Measurements from ENCODE around the gene SLC25A20. TPM values are rescaled to one million over a fixed set of nuclear protein-coding genes. Genes with fewer than 3 reads are reported as not detected.

Gene SLC25A20
- total and polyA plus RNA-seq, 8 donors: 8.3 to 15.7 (median 10.0) TPM

GRCh38 chr3:48938156-48938555 is 39.5 kb upstream of the SLC25A20 start:
- TF ChIP-seq CTCF (IDR thresholded peaks at IDR 0.05): no peak
- H3K27me3 ChIP-seq: no peaks in the 10 kb centered on the region
- no peak overlapping the region for H3K4me3 ChIP-seq
- no peak overlapping the region for H3K27ac ChIP-seq
- DNase-seq: no peak
- no peak for FAIRE-seq
- no peaks in the 10 kb centered on the region for H3K9me3 ChIP-seq
- intact Hi-C loops (cut with DNase I): no loop called here
- ATAC-seq: no peak
- H3K4me1 ChIP-seq: no peaks in the 10 kb centered on the region
- H3K36me3 ChIP-seq: peaks cover 0 to 4% (median 0%) of the 10 kb centered on the region in 3 donors

DNA sequence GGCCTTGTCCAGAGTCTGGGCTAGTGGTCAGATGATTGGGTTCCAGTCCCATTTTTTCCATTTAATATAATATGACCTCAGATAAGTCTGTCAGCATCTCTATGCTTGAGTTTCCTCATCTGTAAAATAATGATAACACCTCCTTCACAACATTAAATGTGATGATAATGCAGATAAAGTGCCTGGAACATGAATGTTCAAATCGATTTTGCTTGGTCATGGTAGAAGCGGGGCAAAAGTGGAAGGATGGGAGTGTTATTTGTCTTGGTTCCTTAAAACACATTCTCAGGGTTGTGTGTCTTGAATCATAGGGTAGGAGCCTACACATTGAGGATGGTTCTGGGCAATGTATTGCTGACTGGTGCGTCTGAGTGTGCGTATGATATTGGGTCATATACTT is 36.8 kb upstream of the SLC25A20 start:
- ATAC-seq: no peak
- DNase-seq: no peak
- FAIRE-seq: no peak
- intact Hi-C loops (cut with DNase I): no loop called here
- no peak for TF ChIP-seq CTCF (IDR thresholded peaks at IDR 0.05)
- Histone ChIP-seq H3K27me3 (no peaks in the 10 kb centered on the region), H3K4me3 (no peak overlapping the region), H3K4me1 (no peaks in the 10 kb centered on the region), H3K9me3 (no peaks in the 10 kb centered on the region), H3K36me3 (peaks cover 0 to 5% (median 0%) of the 10 kb centered on the region in 3 donors), H3K27ac (no peak overlapping the region)
- WGBS, 2 donors: 84 to 88% methylated on average over 4 of the region's 4 CpGs

GRCh38 chr3:48934333-48934991 is 35.8 kb upstream of the SLC25A20 start:
- FAIRE-seq (no peak), DNase-seq (no peak), ATAC-seq (no peak)
- no peaks in the 10 kb centered on the region for H3K9me3 ChIP-seq
- H3K4me3 ChIP-seq: no peak overlapping the region
- intact Hi-C loops (cut with DNase I): no loop called here
- WGBS, 2 donors: 86 to 87% methylated on average over 5 of the region's 5 CpGs
- no peaks in the 10 kb centered on the region for H3K27me3 ChIP-seq
- H3K36me3 ChIP-seq: peaks cover 0 to 8% (median 0%) of the 10 kb centered on the region in 3 donors
- no peak overlapping the region for H3K27ac ChIP-seq
- peaks cover 0 to 4% (median 1%) of the 10 kb centered on the region in 3 donors for H3K4me1 ChIP-seq
- no peak for TF ChIP-seq CTCF (IDR thresholded peaks at IDR 0.05)

DNA sequence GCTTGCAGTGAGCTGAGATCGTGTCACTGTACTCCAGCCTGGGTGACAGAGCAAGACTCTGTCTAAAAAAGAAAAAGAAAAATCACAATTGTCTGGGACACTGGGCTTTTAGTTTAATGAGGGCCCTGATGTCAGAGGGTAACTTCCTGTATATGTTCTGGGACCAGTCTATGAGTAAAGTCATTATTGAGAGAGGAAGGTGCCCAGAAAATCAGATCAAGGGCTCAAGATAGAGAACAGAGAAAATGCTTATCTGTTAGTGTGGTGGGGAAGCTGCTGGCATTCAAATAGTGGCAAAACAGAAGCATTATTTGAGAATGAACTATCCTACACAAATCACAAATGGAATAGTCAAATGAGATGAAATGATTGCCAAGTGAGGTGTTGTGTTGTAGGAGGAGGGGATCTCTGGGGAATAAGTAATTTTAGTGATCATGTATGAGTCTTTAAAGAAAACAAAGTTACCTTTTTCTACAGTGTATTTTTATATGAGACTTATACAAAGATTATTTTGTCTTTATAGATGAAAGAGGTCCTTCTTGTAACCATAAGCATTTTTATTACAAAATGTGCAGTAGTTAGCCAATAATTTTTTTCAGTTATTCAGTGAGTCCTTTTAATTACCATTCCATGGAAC is 33.4 kb upstream of the SLC25A20 start:
- DNase-seq (no peak), FAIRE-seq (no peak), ATAC-seq (no peak)
- H3K9me3 ChIP-seq: no peaks in the 10 kb centered on the region
- no peak overlapping the region for H3K4me3 ChIP-seq
- no peak overlapping the region for H3K27ac ChIP-seq
- H3K4me1 ChIP-seq: peaks cover 9 to 11% (median 11%) of the 10 kb centered on the region in 3 donors
- 57 to 67% methylated on average over 1 of the region's 1 CpG for WGBS, 2 donors
- no peaks in the 10 kb centered on the region for H3K27me3 ChIP-seq
- H3K36me3 ChIP-seq: peaks cover 0 to 15% (median 3%) of the 10 kb centered on the region in 3 donors
- no peak for TF ChIP-seq CTCF (IDR thresholded peaks at IDR 0.05)
- intact Hi-C loops (cut with DNase I): no loop called here

- no peak overlapping the region for H3K4me3 ChIP-seq
- H3K36me3 ChIP-seq: peaks cover 0 to 15% (median 3%) of the 10 kb centered on the region in 3 donors
- DNase-seq (no peak), FAIRE-seq (no peak), ATAC-seq (no peak)
- TF ChIP-seq CTCF (IDR thresholded peaks at IDR 0.05): no peak
- WGBS, 2 donors: 83% methylated on average over 3 of the region's 3 CpGs
- H3K4me1 ChIP-seq: peaks cover 9 to 14% (median 11%) of the 10 kb centered on the region in 3 donors
- no peaks in the 10 kb centered on the region for H3K27me3 ChIP-seq
- H3K9me3 ChIP-seq: no peaks in the 10 kb centered on the region
- no peak overlapping the region for H3K27ac ChIP-seq
- intact Hi-C loops (cut with DNase I): no loop called here
Measured at GRCh38 chr3:48930590-48930989, 31.9 kb upstream of the SLC25A20 start.

Data from pancreas (tissue), 10 donors.